Thyroid gland (tissue), 4 donors: ENCODE results near the gene SMARCA4. TPM values are rescaled to one million over a fixed set of nuclear protein-coding genes. Genes with fewer than 3 reads are reported as not detected.

ENCODE experiments used
- DNase-seq, 2 donors: peaks; one replicate each; pipeline ENCODE4 v3.0.0-alpha.2; 2019
- H3K27ac ChIP-seq, 3 donors: fragments of 200-600 bp; sonication (generic); 1 replicate in 2 of 3; 2 replicates in 1 of 3; pipeline ENCODE4 v1.5.1; 2016 to 2019; ENCODE audit warnings: mild to moderate bottlenecking in 1 of 3, moderate library complexity in 1 of 3
- H3K27me3 ChIP-seq: fragments of 200-600 bp; sonication (generic); one replicate; pipeline ENCODE4 v1.5.1; 2019
- H3K36me3 ChIP-seq, 2 donors: fragments of 200-600 bp; sonication (generic); one replicate each; pipeline ENCODE4 v1.5.1; 2016 to 2019
- H3K4me1 ChIP-seq, 2 donors: fragments of 200-600 bp; sonication (generic); one replicate each; pipeline ENCODE4 v1.5.1; 2017 to 2019
- H3K4me3 ChIP-seq, 3 donors: fragments of 200-600 bp; sonication (generic); replicated peaks in 1 of 3; 1 replicate in 2 of 3; 2 replicates in 1 of 3; pipeline ENCODE4 v1.5.1; 2016; ENCODE audit warnings: mild to moderate bottlenecking in 1 of 3
- H3K9me3 ChIP-seq: fragments of 200-600 bp; sonication (generic); one replicate; pipeline ENCODE4 v1.5.1; 2017
- POLR2A ChIP-seq, 2 donors: fragments of 450-650 bp; IDR thresholded peaks; one replicate each; pipeline ENCODE4 v1.6.1; 2017; ENCODE audit warnings: antibody characterized with exemption in 2 of 2, mild to moderate bottlenecking in 2 of 2, moderate library complexity in 1 of 2
- WGBS, 2 donors: methylation state at CpG; one replicate each; pipeline ENCODE4 v1.1.5; 2017; 5-methylcytosine and 5-hydroxymethylcytosine counted together
- intact Hi-C: fragments of 100-400 bp; cut with DNase I; formaldehyde crosslinking; loops from one replicate; pipeline ENCODE4 v1.15.1; 2023
- total RNA-seq, 4 donors: library from RNA; depleted of rRNA; stranded (reverse); fragments of >200 nt; gene quantifications; one replicate each; pipeline ENCODE4 v1.2.3, GENCODE V29; 2016
- TF ChIP-seq, protein P1 (sequence below), 6 experiments: fragments of 200-600 bp in 3 of 6; fragments of 450-650 bp in 3 of 6; sonication (generic) in 3 of 6; IDR thresholded peaks; one replicate each; pipeline ENCODE4 v1.5.1; 2016 to 2019; ENCODE audit warnings: antibody characterized with exemption in 6 of 6, mild to moderate bottlenecking in 2 of 6, inconsistent platforms in 1 of 6, moderate library complexity in 1 of 6

SMARCA4 gene
- total RNA-seq, 4 donors from 2014 or later = 49.4 to 108 (median 89.0) TPM

DNA sequence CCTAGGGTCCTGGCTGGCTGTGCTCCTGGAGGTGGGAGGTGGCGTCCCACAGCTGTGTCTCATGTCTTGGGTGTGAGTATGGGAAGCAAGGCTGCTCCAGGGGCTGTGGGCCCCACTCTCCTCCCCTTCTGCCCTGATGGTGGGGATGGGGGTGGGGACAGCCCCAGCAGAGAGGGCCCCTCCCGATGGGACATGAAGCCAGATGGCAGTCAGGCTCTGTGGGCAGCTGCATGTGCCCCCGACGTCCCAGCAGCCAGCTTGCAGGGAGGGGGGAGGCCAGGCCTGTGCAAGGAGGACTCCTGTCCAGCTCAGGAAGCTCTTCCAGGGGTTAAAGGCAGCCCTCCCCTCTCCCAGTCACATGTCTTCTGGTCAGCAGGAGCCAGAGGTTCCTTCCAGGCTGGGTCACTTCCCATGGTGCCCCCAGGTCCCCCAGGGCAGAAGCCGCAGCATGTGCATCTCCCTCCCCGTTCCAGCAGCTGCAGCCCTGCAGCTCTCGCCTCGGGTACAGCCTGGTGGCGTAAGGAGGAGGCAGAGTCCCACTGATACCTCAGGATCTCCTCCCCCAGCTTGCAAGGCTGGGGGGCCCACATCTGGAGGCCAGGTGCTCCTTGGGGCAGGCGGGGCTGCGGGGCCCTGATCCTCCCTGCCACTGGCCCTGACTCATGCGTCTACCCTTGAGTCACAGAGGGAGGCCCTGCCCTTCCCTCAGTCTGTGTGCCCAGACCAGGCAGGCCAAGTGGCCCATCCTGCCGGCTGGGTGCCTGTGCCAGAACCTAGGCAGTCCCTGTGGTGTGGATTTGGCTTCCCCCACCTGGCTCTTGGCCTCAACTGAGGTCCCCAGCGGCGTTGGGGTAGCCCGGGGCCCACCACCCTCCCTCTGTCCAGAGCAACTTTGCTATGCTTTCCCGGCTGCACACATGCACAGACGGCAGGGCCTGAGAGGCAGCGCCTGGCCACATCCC is 45.4 kb upstream of the SMARCA4 start:
- intact Hi-C loops = no loop called here
- Histone ChIP-seq H3K4me1 (no peaks in the 10 kb centered on the region), H3K4me3 (no peak overlapping the region), H3K9me3 (no peaks in the 10 kb centered on the region), H3K27ac (no peak overlapping the region), H3K27me3 (no peaks in the 10 kb centered on the region), H3K36me3 (peaks cover 32 to 35% of the 10 kb centered on the region in 2 donors)
- TF ChIP-seq POLR2A (IDR thresholded peaks at IDR 0.05) = no peak
- TF ChIP-seq, protein P1, sequence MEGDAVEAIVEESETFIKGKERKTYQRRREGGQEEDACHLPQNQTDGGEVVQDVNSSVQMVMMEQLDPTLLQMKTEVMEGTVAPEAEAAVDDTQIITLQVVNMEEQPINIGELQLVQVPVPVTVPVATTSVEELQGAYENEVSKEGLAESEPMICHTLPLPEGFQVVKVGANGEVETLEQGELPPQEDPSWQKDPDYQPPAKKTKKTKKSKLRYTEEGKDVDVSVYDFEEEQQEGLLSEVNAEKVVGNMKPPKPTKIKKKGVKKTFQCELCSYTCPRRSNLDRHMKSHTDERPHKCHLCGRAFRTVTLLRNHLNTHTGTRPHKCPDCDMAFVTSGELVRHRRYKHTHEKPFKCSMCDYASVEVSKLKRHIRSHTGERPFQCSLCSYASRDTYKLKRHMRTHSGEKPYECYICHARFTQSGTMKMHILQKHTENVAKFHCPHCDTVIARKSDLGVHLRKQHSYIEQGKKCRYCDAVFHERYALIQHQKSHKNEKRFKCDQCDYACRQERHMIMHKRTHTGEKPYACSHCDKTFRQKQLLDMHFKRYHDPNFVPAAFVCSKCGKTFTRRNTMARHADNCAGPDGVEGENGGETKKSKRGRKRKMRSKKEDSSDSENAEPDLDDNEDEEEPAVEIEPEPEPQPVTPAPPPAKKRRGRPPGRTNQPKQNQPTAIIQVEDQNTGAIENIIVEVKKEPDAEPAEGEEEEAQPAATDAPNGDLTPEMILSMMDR (IDR thresholded peaks at IDR 0.05) = no peak
- 100% methylated on average over 3 to 4 of the region's 19 CpGs for WGBS, 2 donors
- no peak for DNase-seq

DNA sequence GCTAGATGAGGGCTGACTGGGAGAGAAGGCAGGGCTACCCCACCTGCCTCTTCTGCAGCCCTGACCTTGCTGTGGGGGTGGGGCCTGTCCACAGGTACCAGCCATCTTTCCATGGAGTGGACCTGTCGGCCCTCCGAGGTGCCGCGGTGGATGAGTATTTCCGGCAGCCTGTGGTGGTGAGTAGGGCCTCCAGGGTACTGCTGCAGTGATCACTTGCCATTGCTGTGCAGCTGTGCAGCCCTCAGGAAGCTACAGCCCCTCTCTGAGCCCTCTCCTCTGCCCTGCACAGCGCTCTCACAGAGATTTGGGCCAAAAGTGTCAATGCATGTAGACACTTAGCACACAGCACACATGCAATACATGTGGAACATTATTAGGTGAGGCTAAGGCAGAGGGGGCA is 44.2 kb upstream of the SMARCA4 start:
- Histone ChIP-seq H3K27me3 (no peaks in the 10 kb centered on the region), H3K36me3 (peaks cover 24 to 40% of the 10 kb centered on the region in 2 donors), H3K4me3 (no peak overlapping the region), H3K27ac (no peak overlapping the region), H3K9me3 (no peaks in the 10 kb centered on the region), H3K4me1 (no peaks in the 10 kb centered on the region)
- DNase-seq = no peak
- intact Hi-C loops = no loop called here
- TF ChIP-seq, protein P1 (IDR thresholded peaks at IDR 0.05) = no peak
- TF ChIP-seq POLR2A (IDR thresholded peaks at IDR 0.05) = no peak
- WGBS, 2 donors = 92 to 100% methylated on average over 2 to 6 of the region's 6 CpGs

GRCh38 chr19:10918359-10918758 is 42.5 kb upstream of the SMARCA4 start:
- intact Hi-C loops = no loop called here
- H3K4me1 ChIP-seq = no peaks in the 10 kb centered on the region
- DNase-seq = no peak
- H3K36me3 ChIP-seq = peaks cover 32 to 46% of the 10 kb centered on the region in 2 donors
- WGBS, 2 donors = 95 to 96% methylated on average over 11 of the region's 11 CpGs
- H3K27me3 ChIP-seq = no peaks in the 10 kb centered on the region
- H3K4me3 ChIP-seq = no peak overlapping the region
- H3K27ac ChIP-seq = no peak overlapping the region
- H3K9me3 ChIP-seq = no peaks in the 10 kb centered on the region
- TF ChIP-seq, protein P1 (IDR thresholded peaks at IDR 0.05) = no peak
- TF ChIP-seq POLR2A (IDR thresholded peaks at IDR 0.05) = no peak

DNA sequence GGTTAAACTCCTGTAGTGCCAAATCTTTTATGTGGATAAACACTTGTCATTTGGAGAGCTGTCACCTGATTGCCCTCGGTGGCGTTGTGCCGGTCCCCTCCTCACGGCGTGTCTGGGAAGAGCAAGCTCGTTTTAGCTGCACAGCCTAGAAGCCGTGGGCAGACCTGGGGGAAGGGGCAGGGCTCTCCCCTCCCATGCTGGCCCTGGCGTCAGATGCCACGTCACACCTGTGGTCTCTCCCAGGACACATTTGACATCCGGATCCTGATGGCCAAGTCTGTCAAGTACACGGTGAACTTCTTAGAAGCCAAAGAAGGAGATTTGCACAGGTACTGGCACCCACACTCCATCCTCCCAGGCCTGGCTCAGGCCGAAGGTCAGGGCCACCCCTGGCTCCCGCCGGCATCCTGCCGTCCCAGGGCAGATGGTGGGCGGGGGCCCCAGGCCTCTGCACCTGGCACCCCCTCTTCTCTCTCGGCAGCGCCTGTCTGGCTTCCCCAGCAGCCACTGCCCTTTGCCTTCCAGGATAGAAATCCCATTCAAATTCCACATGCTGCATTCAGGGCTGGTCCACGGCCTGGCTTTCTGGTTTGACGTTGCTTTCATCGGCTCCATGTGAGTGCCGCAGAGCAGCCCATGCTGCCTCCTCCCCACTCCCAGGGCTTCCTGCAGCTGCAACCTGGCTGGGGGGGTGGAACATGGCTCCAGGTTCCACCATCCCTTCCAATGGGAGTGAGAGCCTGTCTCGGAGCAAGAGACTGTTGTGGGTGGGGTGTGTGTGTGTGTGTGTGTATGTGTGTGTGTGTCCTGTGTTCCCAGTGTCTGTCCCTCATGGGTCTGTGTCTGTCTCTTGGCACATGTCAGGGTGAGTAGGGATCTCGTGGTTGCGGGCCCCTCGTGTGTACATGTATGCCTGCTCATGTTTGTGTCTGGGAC is 41.2 kb upstream of the SMARCA4 start:
- Histone ChIP-seq H3K27ac (no peak overlapping the region), H3K27me3 (no peaks in the 10 kb centered on the region), H3K9me3 (no peaks in the 10 kb centered on the region), H3K4me3 (no peak overlapping the region), H3K4me1 (no peaks in the 10 kb centered on the region), H3K36me3 (peaks cover 38 to 50% of the 10 kb centered on the region in 2 donors)
- no peak for TF ChIP-seq POLR2A (IDR thresholded peaks at IDR 0.05)
- TF ChIP-seq, protein P1 (IDR thresholded peaks at IDR 0.05) = no peak
- WGBS, 2 donors = 88 to 90% methylated on average over 17 to 25 of the region's 26 CpGs
- intact Hi-C loops = loop anchor here (10.0 kb wide), 1 partner anchor 45 kb away; the partner anchor contains the start of gene CARM1
- DNase-seq = no peak
